HG03571 (cell line): ENCODE data around the gene ATP1A3.
"Not testable (repeated sequence)": the region's sequence is repeated elsewhere in the genome, so short reads cannot be mapped to it uniquely, and the experiment has no call there.

Experiments used
- ATAC-seq: cut with Tn5 transposase; IDR thresholded peaks from one replicate; pipeline ENCODE4 v1.9.1; 2021; ENCODE audit not compliant: unreplicated experiment

The ATP1A3 gene

DNA sequence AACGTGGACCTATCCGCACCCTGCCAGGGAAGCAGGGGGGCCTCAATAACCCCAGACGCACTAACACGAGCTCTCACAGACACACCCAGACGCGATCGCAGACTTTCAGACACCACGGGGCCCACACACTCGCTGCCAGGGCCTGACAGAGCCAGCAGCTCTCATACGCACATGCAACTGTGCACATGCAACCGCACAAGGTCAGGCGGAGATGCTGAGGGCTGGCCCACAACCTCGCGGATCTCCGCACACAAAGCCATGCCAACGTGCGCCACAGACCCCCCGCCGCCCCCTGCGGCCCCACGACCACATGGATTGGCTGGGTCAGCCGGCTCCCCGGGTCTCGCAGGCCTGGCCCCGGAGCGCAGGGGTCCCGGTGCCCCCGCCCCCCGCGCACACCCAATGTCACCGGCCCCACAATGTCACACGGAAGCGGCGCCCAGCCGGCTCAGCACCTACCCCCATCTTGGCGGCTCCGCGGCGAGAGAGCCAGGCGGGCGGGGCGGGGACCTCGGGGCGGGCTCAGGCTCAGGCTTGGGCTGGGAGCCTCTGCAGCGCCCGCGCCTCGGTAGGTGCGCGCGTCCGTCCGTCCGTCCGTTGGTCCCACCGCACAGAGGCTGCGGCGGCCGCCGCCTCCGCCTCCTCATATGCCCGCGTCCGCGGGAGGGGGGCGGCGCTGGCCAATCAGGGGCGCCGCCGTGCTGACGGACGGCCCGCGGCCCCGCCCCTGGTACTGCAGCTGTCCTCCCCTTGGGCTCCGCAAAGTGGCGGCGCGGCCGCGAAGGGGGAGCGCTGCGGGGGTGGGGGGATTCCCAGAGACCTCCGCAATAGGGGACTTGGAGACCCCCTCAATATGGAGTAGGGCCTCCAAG, at the start of gene ATP1A3:
ATP1A3 (minus strand) TSS at position 619 of the 872 bp plus-strand sequence; CDS start at position 465, 154 bp downstream.
- ATAC-seq, result no peak

DNA sequence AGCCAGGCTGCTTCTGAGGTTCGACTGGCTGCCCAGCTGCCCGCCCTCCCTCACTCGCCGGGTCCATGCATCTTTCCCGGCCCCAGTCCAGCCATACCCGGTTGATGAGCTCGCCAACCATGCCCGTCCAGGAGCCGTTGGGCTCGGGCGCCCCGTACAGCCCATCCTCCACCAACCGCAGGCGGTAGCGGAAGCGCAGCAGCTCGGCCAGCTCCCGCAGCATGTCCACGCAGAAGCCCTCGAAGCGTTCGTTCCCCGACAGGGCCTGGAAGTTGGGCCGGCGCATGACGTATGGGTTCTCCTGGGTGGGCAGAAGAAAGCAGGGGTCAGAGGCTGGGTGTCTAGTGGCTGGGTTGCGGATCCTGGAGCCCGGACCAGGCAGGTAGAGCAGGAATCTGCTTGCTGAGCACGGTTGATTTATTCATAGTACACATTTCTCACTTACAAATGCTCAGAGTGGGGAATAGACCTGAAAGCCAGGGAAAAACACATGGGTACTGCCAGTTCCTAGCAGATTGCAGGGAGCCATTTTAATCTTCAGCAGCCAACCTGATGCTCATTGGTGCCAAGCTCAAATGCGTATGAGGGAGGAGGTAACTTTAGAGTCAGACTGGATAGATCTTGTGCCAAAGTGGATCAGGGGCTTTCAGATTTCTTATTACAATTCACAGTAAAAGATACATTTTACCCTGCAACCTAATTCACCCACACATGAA, 48.6 kb upstream of the ATP1A3 start:
- ATAC-seq, result no peak

DNA sequence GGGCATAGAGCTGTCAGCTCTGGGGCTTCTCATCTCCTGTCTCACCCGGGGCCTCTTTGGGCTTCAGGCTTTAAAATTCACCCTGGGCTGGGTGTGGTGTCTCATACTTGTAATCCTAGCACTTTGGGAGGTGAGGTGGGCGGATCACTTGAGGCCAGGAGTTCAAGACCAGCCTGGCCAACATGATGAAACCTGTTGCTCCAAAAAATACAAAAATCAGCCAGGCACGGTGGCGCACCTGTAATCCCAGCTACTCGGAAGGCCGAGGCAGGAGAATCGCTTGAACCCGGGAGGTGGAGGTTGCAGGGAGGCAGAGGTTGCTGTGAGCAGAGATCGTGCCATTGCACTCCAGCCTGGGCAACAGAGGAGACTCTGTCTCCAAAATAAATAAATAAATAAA, 46.5 kb upstream of the ATP1A3 start:
- not testable (repeated sequence) for ATAC-seq

DNA sequence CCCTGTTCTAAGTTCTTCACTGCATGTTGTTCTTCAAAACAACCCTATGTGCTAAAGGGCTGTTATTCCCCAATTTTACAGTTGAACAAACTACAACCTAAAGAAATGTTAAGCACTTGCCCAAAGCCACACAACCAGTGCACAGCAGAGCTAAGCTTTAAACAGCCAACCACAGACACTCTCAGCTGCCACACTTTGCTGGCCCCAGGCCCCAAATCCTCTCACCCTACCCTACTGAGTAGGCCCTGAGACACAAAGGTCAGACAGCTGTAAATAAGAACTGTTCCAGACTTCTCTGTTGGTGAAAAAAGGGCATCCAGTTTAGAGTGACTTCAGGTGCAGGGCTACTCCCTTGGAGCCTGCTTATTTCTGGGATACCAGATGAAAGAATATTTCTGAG, 46.0 kb upstream of the ATP1A3 start:
- ATAC-seq, result no peak

DNA sequence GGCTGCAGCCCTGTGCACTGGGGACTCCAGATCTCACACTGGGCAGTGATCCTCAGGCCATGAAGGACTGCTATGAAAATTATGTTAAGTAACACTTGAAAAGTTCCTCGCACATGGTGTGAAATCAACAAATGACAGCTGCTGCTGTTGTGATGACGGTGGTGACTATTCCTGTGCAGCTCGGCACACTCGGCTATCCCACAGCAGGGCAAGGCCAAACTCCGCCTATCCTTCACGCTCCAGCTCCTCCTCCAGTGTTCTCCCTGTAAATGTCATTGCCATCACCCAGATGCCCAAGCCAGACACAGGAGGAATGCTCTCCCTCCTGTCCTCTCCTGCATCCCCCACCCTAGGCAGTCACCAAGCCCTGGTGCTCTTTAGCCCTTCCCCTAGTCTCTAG, 44.6 kb upstream of the ATP1A3 start:
- ATAC-seq, result no peak

DNA sequence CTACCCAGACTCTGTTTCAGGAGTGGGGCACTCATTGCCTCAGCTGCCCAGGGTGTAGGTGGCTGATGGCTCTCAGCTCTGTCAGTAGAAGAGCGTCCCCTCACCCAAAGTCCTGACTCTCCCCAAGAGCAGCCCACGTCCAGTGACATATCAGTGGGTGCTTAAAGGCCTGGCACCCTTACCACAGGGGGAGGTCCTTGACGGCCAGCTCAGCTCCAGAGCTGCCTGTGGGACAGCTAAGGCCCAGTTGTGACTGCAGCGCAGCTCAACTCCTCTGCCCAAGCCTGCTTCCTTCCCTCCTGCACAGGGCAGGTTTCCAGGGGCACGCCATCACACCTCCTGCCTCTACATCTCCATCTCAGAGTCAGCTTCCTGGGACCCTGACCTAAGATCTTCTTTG, 43.6 kb upstream of the ATP1A3 start:
- ATAC-seq, result no peak

DNA sequence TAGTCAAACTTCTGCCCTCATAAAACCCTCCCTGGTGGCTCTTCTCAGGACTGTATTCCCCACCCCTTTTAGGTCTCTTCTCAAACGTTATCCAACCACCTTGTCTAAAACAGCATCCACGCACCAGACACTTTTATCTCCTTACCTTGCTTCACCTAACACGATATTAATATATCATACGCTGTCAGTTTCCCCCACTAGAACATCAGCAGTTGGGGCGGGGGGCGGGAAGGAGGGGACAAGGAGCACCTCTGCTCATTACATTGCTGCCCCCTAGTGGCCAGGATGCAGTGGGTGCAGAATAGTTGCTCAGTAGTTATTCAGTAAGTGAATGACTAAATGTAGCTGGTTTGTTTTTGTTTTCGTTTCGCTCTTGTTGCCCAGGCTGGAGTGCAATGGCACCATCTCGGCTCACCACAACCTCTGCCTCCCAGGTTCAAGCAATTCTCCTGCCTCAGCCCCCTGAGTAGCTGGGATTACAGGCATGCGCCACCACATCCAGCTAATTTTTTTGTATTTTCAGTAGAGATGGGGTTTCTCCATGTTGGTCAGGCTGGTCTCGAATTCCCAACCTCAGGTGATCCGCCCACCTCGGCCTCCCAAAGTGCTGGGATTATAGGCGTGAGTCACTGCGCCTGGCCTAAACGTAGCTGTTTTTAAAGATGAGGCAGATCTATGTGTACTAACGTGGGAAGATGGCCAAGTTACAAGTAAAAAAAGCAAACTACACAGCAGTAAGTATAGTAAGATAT, 40.8 kb upstream of the ATP1A3 start:
- not testable (repeated sequence) for ATAC-seq

DNA sequence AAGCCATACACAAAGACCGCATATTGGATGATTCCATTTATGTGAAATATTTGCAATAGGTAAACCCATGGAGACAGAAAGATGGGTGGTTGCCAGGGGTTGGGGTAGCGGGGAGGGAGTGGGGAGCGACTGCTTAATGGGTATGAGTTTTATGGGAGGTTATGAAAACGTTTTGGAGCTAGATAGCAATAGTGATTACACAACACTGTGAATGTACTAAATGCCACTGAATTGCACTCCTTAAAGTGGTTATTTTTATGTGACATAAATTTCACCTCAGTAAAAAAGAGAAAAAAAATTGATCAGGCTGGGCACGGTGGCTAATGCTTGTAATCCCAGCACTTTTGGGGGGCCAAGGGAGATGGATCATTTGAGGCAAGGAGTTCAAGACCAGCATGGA, 39.4 kb upstream of the ATP1A3 start:
- ATAC-seq, result no peak

DNA sequence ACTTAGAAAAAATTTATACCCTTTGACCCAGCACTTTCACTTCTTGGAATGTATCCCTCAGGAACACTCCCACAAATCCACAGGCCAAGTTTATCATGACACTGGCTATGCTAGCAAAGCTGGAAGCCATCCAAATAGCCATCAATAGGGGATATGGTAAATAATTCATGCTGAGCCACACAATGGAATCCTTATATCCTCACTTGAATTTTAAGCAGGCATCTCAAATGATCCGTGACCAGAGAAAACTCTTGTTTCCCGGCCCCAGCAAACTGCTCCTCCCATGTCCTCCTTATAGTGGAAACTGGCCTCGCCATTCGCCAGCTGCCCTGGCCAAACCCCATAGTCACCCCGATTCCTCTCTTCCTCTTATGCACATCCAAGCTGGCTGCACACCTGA, 38.4 kb upstream of the ATP1A3 start:
- no peak for ATAC-seq

DNA sequence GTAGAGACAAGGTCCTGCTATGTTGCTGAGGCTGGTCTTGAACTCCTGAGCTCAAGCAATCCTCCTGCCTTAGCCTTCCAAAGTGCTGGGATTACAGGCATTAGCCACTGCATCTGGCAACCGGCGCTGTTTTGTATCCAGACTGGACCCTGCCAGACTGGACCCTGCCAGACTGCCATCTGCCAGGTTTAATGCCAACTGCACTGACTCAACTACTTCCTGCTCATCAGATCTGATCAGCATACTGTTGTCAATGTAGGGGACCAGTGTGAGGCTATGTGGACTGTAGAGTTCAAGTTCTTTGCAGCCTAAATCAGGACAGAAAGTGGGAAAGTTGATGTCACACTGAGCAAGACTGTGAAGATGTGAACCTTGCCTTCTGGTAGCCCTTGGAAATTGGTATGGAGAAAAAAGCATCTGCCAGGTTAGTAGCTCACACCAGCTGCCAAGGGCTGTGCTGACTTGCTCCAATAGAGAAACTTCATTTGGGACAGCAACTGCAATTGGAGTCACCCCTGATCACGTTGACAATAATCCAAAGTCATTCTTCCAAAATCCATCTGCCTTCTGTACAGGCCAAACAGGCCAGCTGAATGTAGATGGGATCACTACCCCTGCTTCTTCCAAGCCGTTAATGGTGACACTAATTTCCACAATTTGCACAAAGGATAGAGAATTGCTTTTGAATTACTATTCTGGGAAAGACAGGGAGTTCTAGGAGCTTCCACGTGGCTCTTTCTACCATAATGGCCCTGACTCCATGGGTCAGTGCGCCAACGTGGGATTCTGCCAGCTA, 36.8 kb upstream of the ATP1A3 start:
- no peak for ATAC-seq

DNA sequence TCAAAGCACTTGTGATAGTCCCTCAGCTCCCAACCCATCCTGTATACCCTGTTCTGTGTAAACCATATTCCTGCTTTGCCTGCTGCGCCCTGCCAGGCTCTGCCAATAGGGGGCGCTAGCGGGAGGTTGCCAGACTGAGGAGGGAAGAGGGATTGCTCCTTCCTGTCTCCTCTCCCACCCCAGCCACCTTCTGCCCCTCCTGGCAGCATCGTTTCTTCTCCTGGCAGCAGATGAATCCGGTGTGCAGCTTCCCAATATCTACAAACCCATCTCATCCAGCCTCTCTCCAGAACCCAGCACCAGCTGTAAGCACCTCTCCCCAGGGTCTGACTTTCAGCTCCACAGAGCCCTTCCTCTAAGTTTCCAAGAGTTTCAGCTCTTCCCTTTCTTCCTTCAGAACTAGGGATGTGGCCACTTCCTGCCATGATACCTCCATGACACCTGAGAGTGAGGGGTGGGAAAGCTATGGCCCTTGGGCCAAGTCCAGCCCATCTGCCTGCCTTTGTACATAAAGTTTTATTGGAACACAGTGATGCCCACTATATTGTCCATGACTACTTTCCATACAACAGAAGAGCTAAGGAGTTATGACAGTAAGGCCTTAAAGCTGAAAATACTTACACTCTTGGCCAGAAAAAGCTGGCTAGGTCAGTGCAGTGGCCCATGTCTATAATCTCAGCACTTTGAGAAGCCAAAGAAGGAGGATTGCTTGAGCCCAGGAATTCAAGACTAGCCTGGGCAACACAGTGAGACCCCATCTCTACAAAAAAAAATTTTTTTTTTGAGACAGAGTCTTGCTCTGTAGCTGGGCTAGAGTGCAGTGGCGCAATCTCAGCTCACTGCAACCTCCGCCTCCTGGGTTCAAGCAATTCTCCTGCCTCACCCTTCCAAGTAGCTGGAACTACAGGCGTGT, 34.5 kb upstream of the ATP1A3 start:
- ATAC-seq, result no peak

DNA sequence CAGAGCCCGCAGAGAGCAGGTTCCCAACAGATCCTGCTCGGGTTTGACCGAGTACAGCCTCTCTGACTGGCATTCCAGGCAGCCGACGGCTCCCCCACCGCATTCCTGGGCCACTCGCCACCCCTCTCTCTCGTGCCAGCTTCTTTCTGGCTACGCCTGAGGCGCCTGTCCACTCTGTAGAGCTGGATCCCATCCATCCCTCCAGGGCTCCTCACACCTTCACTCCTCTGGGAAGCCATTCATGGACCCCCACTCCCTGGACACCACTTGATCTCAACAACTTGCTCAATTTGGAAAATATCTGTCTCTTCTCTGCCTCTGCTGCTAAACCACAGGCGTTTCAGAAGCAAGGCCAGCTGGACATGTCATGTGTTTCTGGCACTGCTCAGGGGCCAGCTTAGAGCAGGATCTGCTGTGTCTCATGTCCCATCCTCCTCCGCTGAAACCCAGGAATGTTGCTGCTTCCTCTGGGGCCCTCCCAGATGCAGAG, 30.6 kb upstream of the ATP1A3 start:
- ATAC-seq, result no peak

DNA sequence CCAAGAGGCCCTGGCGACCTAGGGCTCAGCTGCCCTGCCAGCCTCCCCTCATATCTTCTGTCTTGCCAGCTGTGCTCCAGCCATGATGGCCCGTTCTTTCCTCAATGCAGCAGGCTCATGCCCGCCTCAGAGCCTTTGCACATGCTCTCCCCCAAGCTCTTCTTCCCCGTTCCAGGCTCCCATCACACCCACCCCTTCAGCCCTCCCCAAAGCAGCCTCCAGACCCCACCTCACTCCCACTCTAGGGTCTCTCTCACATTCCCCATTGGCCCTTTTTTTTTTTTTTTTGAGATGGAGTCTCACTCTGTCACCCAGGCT, 29.9 kb upstream of the ATP1A3 start:
- no peak for ATAC-seq

DNA sequence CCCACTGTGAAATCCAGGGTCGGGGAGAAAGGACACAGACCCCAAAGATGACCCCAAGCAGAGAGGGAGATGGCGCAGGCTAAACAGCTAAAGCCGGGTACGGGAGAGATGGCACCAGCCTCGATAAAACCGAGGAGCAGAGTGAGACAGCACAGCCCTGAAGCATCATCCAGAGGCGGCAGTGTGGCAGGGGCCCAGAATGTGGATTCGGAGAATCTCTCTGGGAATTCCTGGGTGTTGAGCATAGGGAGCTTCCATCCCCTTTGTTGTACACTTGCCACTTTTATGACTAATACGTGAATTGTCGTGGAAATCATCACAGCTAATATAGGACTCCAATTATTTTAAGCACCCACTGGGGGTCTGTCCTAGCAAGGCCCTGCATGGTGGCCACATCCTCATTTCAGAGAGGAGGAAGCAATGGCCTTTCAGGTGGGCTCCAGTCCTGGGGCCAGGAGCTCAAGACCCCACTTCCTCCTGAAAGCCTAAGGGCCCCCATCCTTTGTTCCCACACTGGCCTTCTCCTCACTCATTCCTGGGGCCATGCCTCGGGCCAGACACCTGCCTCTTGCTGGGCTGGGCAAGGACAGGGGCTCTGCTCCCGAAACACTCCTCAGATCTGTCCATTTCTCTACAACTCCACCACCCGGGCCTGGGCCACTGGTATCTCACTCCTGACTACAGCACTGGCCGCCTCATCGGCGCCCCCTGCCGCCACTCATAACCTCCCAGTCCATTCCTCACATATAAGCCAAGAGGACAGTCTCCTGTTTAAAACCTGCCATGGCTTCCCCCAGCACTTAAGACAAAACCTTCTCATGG, 29.3 kb upstream of the ATP1A3 start:
- ATAC-seq, result no peak

DNA sequence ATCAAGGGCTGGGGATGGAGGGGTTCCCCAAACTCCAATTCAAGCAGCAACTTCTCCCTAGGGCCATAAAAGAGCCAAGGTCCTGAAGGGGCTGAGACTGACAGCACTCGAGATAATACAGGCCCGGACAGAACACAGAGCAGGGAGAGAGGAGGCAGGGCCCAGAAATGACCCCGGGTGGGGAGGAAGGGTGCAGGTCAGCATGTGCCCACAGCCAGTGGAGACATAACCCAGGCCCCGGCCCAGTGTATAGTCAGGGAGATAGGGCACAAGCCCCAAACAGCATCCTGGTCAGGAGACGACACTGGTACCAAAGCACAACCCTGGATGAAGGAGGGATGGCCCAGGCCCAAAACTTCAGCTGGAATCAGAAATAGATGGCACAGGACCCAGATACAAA, 28.6 kb upstream of the ATP1A3 start:
- ATAC-seq, result no peak

DNA sequence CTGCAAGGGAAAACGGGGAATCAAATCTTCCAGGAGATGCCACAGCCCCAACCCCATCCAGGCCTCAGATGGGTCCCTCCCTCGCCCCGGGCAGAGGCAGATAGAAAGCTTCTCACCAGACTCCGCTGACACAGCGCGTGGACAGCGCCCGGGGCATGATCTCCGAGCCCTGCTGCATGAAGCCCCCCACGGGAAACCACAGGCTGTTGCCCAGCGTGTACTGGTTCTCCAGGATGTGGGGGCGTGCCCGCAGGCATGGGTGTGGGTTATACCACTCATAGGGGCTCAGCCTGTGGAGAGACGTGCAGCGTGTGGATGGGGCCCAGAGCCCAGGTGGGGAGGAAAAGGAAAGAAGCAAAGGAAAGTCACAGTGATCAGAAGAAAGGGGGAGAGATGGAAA, 27.2 kb upstream of the ATP1A3 start:
- ATAC-seq, result no peak

DNA sequence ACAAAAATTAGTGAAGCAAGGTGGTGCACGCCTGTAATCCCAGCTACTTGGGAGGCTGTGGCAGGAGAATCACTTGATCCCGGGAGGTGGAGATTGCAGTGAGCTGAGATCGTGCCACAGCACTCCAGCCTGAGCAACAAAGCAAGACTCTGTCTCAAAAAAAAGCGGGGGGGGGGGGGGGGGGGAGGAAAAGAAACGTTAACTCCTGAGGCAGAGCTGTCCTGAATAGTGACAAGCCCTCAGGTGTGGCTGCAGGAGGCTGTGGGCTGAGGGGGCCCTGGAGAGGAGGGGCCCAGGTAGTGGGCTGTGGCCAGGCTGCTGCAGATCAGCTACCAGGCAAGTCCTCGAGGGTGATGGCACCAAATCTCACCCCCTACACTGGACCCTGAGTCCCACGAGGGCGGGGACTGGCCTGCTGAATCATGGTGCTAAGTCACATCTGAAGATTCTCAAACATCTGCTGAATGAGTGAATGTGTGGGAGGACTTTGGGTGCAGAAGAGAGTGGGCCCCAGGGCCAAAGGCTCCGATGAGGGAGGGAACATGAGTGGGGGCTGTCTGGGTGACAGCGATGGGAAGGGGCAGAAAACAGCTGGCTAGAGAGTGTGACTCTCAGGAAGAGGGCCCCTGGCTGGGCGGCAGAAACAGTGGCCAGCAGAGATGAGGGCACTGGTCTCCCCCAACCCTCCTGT, 24.6 kb upstream of the ATP1A3 start:
- ATAC-seq, result no peak

DNA sequence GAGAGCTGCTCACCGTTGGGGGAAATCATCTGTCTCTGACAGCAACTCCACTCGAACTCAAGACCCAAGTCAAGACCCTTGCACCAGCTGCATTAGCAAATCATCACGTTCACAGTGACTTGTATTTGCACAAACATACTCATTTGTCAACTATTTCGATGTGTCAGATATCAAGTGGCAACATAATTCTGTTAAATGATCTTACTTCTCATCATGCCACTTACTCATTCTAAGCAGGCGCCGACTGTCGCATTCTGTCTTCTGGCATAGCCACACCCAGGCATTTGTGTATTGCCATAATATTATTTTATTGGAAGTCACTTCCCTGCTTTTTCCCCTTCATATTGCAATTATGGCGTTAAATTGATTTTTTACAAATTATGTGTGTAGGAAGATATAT, 23.0 kb upstream of the ATP1A3 start:
- no peak for ATAC-seq
